ENCODE data around the gene KNDC1. TPM values are rescaled to one million over a fixed set of nuclear protein-coding genes. Genes with fewer than 3 reads are reported as not detected.
"Not testable (repeated sequence)": the region's sequence is repeated elsewhere in the genome, so short reads cannot be mapped to it uniquely, and the experiment has no call there.

Gene KNDC1, protein sequence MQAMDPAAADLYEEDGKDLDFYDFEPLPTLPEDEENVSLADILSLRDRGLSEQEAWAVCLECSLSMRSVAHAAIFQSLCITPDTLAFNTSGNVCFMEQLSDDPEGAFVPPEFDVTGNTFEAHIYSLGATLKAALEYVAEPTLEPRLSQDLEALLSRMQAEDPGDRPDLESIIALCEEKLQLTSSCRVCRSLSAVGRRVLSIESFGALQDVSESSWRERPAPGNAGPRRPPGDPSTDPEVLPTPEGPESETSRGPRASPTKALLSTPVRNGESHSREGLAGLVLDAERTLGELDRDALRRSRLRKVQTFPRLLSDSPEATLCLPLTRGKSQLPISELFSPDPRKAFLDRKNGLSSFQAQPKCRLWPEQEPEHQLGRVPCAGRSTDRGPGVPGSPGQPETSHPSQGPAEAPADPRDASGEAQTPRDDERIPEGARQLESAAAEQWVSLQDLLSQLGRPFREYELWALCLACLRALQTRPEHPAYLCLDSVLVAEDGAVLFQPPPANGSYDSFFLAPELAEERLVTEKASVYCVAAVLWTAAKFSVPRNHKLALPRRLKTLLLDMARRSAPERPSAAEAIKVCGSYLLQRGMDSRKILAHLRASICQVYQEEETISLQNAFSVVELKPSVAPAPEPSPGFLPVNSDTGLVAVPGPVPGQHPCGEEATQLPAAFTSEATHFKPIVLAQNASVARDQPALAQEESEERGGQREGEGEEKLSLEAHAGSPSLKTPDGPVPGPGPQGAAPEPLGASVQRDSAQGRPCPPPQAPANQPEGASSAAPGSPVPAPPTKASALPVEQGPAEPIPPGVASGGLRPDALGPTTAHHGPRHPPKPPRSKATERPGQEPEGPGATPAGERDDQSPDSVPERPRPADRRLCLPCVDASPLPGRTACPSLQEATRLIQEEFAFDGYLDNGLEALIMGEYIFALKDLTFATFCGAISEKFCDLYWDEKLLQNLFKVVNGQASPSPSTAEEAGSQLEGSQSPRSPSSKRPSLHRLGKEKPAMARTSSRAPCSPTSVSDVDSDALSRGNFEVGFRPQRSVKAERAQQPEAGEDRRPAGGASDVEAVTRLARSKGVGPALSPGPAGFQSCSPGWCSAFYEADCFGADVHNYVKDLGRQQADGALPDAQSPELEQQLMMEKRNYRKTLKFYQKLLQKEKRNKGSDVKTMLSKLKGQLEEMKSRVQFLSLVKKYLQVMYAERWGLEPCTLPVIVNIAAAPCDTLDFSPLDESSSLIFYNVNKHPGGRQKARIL (N-terminal part only)
- polyA plus RNA-seq (2013, experiment 1 of 2), result 5.4 TPM
- polyA plus RNA-seq (2013, experiment 2 of 2), result 6.3 TPM

DNA sequence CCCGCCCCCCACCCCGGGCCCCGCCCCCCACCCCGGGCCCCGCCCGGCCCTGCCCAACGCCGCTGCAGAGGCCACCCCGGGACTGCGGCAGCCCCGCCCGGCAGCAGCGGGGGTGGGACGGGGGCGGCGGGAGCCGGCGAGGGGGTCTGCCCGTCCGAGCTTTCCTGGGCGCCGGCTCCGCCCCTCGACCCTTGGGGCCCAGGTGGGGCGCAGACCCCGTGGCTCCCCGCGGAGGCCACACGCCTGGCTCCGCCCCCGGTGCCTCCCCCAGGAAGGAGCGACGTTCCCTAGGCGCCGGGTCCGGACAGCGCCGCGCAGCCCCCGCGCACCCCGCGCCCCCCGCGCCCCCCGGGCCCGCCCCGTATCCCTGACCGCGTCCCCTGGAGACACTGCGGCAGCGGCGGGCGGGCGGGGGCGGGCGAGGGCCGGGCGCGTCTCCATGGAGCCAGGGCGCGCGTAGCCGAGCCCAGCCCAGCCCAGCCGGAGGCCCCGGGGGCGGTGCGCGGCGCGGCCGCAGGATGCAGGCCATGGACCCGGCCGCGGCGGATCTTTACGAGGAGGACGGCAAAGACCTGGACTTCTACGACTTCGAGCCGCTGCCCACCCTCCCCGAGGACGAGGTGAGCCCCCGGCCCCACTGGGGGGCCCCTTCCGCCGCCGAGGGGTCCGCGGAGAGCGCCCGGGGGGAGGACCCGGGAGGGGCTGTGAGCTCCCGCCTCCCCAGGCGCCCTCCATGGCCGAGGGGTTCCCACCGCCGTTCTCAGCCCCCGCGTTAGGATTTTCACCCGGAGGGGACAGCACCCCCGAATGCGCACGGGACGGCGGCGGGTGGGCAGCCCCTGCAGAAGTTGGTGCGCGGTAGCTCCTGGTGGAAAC lies at the start of gene KNDC1:
TSS of gene KNDC1 (plus strand) at position 270 of the 876 bp plus-strand sequence. CDS start at position 519, 249 bp downstream.
- peaks cover 10% of the 10 kb centered on the region; the same call in 1 of the 2 replicates for H3K4me1 ChIP-seq (ENCODE audit: insufficient read depth, low read length)
- no peaks in the 10 kb centered on the region for H3K36me3 ChIP-seq (ENCODE audit: insufficient read depth, low read length)
- H3K9ac ChIP-seq (ENCODE audit: low read depth, low read length), result peak within 1 kb of the TSS; percentile 61
- WGBS, result under 1% methylated on average over 106 of the region's 108 CpGs
- H3K4me3 ChIP-seq (ENCODE audit: low read length), result peak within 1 kb of the TSS; percentile 71
- H3K27ac ChIP-seq (ENCODE audit: low read depth, low read length), result no peak within 1 kb of the TSS
- H3K27me3 ChIP-seq (ENCODE audit: insufficient read depth, low read length), result peaks cover 9% of the 10 kb centered on the region
- no peaks in the 10 kb centered on the region for H3K9me3 ChIP-seq (ENCODE audit: insufficient read depth, low read depth, low read length)

DNA sequence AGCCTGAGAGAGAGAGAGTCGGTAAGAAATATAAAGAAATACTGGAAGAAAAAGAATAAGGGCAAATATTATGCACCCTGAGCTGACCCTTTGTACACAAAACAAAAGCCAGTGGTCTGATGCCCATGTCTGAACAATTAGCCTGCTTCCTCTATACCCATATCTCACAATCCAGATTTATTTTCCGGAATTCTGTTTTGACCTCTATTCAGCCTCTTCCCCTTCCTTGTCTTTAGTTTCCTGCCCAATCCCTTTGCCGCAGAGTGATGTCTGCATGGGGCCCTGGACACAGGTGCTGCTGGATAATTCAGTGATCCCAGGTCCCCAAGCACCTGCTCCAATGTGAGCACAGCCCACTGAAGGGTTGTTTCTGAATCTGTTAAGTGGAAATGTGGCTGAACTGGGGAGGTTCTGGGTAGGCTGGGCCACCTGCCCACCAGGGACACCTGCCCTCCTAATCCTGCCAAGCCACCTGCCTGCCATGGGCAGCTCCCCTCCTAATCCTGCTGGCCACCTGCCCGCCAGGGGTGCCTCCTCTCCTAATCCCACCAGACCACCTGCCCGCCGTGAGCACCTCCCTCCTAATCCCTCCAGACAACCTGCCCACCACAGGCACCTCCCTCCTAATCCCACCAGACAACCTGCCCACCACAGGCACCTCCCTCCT lies 49.3 kb upstream of the KNDC1 start:
- Histone ChIP-seq H3K27ac (ENCODE audit: low read depth, low read length) (no peak overlapping the region), H3K4me1 (ENCODE audit: insufficient read depth, low read length) (no peaks in the 10 kb centered on the region), H3K9ac (ENCODE audit: low read depth, low read length) (no peak overlapping the region), H3K27me3 (ENCODE audit: insufficient read depth, low read length) (no peaks in the 10 kb centered on the region), H3K36me3 (ENCODE audit: insufficient read depth, low read length) (no peaks in the 10 kb centered on the region), H3K4me3 (ENCODE audit: low read length) (no peak overlapping the region), H3K9me3 (ENCODE audit: insufficient read depth, low read depth, low read length) (peaks cover 16% of the 10 kb centered on the region)
- 70% methylated on average over 5 of the region's 6 CpGs for WGBS

DNA sequence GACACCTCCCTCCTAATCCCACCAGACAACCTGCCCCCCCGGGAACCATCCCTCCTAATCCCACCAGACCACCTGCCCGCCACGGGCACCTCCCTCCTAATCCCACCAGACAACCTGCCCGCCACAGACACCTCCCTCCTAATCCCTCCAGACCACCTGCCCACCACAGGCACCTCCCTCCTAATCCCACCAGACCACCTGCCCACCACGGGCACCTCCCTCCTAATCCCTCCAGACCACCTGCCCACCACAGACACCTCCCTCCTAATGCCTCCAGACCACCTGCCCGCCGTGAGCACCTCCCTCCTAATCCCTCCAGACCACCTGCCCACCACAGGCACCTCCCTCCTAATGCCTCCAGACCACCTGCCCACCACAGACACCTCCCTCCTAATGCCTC lies 48.4 kb upstream of the KNDC1 start:
- WGBS, result 21% methylated on average over 4 of the region's 7 CpGs
- peaks cover 16% of the 10 kb centered on the region for H3K9me3 ChIP-seq (ENCODE audit: insufficient read depth, low read depth, low read length)
- not testable (repeated sequence) for H3K36me3 ChIP-seq (ENCODE audit: insufficient read depth, low read length); H3K27ac ChIP-seq (ENCODE audit: low read depth, low read length); H3K4me3 ChIP-seq (ENCODE audit: low read length); H3K9ac ChIP-seq (ENCODE audit: low read depth, low read length); H3K27me3 ChIP-seq (ENCODE audit: insufficient read depth, low read length); H3K4me1 ChIP-seq (ENCODE audit: insufficient read depth, low read length)

DNA sequence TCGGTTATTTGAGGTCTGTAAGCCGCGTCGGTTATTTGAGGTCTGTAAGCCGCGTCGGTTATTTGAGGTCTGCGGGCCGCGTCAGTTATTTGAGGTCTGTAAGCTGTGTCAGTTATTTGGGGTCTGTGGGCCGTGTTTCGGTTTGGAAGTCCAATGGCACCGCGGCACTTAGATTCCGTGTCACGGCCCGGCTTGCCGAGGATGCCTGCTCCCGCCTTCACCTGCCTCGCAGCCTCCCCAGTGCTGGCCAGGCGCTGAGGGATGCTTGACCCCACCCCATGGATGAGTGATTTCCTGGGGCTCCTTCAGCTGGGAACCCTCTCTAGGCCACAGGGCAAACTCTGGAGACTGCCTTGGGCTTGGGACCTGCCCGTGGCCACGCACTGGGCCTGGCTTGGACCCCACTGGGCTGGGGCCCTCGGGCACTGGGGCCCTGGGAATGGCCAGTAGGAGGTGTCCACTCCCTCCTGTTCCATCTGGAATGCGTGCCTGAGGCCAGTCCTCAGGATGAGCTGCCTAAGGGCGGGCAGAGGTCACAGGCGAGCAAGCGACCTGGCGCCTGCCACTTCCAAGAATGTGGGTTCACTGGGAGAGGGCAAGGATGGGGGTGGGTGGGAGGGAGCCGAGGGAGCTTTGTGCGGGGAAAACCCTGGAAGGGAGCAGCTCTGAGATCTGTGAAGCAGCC lies 46.7 kb upstream of the KNDC1 start:
- peaks cover 2% of the 10 kb centered on the region for H3K9me3 ChIP-seq (ENCODE audit: insufficient read depth, low read depth, low read length)
- H3K4me1 ChIP-seq (ENCODE audit: insufficient read depth, low read length), result no peaks in the 10 kb centered on the region
- H3K27me3 ChIP-seq (ENCODE audit: insufficient read depth, low read length), result no peaks in the 10 kb centered on the region
- no peak overlapping the region for H3K9ac ChIP-seq (ENCODE audit: low read depth, low read length)
- H3K4me3 ChIP-seq (ENCODE audit: low read length), result no peak overlapping the region
- no peaks in the 10 kb centered on the region for H3K36me3 ChIP-seq (ENCODE audit: insufficient read depth, low read length)
- H3K27ac ChIP-seq (ENCODE audit: low read depth, low read length), result no peak overlapping the region
- 92% methylated on average over 31 of the region's 31 CpGs for WGBS

DNA sequence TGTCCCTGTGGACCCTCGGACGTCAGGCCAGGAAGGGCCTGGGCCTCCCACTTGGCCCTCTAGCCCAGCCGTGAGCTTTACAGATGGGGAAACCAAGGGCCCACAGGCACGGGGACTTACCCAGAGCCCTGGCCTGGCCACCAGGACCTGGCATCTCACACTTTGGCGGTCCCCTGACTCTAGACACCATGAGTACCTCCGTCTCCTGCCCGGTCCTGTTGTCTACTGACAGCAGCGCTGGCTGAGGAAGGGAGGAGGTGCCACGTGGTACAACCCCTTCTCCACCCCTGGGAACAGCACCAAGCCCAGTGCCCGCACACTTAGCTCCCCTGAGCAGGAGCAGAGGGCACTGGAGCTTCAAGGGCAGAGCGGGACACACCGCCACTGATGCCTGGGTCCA lies 46.2 kb upstream of the KNDC1 start:
- Histone ChIP-seq H3K27ac (ENCODE audit: low read depth, low read length) (no peak overlapping the region), H3K9me3 (ENCODE audit: insufficient read depth, low read depth, low read length) (no peaks in the 10 kb centered on the region), H3K9ac (ENCODE audit: low read depth, low read length) (no peak overlapping the region), H3K36me3 (ENCODE audit: insufficient read depth, low read length) (no peaks in the 10 kb centered on the region), H3K4me3 (ENCODE audit: low read length) (no peak overlapping the region), H3K4me1 (ENCODE audit: insufficient read depth, low read length) (no peaks in the 10 kb centered on the region), H3K27me3 (ENCODE audit: insufficient read depth, low read length) (no peaks in the 10 kb centered on the region)
- 89% methylated on average over 12 of the region's 12 CpGs for WGBS

DNA sequence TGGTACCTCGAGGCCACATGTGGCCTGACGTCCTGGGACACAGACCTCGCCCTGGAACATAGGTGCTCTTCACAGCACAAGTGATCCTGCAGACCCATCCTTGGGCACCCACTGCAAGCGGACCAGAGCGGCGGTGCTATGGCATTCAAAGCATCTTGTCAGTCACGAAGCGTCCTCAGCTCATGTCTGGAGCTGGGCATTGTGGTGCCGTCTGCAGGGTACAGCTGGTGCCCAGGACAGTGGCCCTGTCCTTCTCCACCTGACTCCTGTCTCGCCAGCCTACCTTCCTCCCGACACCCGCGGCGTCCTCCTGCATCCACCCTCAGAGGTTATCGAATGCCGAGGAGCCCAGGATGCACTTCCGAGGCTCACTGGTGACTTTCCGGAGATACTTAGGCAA lies 45.8 kb upstream of the KNDC1 start:
- WGBS, result 95% methylated on average over 18 of the region's 18 CpGs

DNA sequence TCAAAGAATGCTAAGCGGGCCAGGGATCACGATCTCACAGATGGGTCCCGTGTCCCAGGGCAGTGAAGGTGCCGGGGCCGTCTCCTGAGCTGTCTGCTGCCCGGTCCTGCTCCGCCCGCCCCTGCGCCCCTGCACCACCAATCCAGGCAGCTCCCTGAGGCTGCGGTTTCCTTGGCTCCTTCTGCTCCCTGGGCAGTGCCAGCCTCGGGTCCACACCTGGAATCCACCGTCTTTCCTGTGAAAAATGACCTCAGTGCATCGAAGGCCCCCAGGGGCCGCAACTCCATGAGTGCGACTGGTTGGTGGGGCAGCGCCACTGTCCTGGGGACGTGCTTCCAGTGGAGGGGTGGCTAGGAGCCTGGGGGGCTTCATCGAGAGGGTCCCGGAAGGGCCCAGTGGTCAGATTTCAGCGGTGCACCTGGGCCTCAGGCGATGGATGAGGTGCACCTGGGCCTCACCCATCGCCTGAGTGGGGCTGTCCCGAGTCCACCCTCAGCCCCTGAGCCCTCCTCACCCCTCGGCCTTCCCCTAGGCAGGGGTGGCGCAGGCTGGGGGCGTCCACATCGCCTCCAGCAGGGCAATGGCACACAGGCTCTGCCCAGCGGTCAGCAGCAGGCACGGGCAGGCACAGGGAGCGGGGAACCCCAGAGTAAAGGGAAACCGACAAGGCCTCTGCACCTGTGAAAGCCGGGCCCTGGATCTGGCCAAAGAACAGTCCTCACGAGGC lies 45.1 kb upstream of the KNDC1 start:
- H3K36me3 ChIP-seq (ENCODE audit: insufficient read depth, low read length), result no peaks in the 10 kb centered on the region
- H3K27me3 ChIP-seq (ENCODE audit: insufficient read depth, low read length), result no peaks in the 10 kb centered on the region
- no peaks in the 10 kb centered on the region for H3K4me1 ChIP-seq (ENCODE audit: insufficient read depth, low read length)
- no peak overlapping the region for H3K4me3 ChIP-seq (ENCODE audit: low read length)
- H3K9me3 ChIP-seq (ENCODE audit: insufficient read depth, low read depth, low read length), result no peaks in the 10 kb centered on the region
- H3K9ac ChIP-seq (ENCODE audit: low read depth, low read length), result no peak overlapping the region
- WGBS, result 90% methylated on average over 33 of the region's 33 CpGs
- H3K27ac ChIP-seq (ENCODE audit: low read depth, low read length), result no peak overlapping the region

More for the DNA sequence above, 45.8 kb upstream of the KNDC1 start:
- Histone ChIP-seq H3K9ac (ENCODE audit: low read depth, low read length) (no peak overlapping the region), H3K4me3 (ENCODE audit: low read length) (no peak overlapping the region), H3K36me3 (ENCODE audit: insufficient read depth, low read length) (no peaks in the 10 kb centered on the region), H3K27ac (ENCODE audit: low read depth, low read length) (no peak overlapping the region), H3K4me1 (ENCODE audit: insufficient read depth, low read length) (no peaks in the 10 kb centered on the region), H3K27me3 (ENCODE audit: insufficient read depth, low read length) (no peaks in the 10 kb centered on the region), H3K9me3 (ENCODE audit: insufficient read depth, low read depth, low read length) (no peaks in the 10 kb centered on the region)

DNA sequence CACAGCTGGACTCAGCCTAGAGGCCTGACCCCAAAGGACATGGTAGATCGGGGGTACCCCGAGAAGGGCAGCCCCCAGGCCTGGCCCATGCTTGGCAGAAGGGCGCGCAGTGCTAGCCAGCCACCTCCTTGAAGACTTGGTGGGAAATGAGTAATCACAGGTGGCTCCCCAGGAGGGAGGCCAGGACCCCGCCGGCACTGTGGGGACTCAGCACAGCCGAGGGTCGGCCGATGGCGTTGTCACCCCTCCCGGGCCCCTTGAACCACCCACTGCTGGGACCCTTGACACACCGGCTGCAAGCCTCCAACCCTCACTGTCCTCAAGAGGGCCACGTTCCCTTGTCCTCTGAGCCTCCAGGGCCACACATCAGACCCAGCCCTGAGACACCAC lies 44.6 kb upstream of the KNDC1 start:
- 90% methylated on average over 13 of the region's 13 CpGs for WGBS
- H3K27ac ChIP-seq (ENCODE audit: low read depth, low read length), result no peak overlapping the region

DNA sequence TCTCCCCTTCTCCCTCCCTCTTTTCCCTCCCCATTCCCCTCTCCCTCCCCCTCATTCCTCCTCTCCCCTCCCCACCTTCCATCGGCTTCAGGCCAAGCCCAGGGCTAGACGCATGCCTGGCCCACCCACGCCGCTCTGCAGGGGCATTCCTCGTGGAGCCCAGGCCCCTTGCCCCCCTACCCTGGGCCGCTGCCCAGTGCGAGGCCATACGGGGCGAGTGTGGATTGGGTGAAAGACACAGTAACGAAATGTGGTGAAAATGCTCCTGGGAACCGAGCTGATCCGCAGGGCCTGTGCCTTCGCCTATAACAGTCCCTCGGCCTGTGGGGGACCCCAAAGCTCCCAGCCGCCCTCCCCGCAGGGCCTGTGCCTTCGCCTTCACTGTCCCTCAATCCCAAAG lies 44.0 kb upstream of the KNDC1 start:
- H3K4me3 ChIP-seq (ENCODE audit: low read length), result no peak overlapping the region
- H3K9ac ChIP-seq (ENCODE audit: low read depth, low read length), result no peak overlapping the region
- WGBS, result 67% methylated on average over 17 of the region's 17 CpGs
- H3K9me3 ChIP-seq (ENCODE audit: insufficient read depth, low read depth, low read length), result no peaks in the 10 kb centered on the region
- no peaks in the 10 kb centered on the region for H3K36me3 ChIP-seq (ENCODE audit: insufficient read depth, low read length)
- no peak overlapping the region for H3K27ac ChIP-seq (ENCODE audit: low read depth, low read length)
- no peaks in the 10 kb centered on the region for H3K27me3 ChIP-seq (ENCODE audit: insufficient read depth, low read length)
- H3K4me1 ChIP-seq (ENCODE audit: insufficient read depth, low read length), result no peaks in the 10 kb centered on the region

More for the DNA sequence above, 44.6 kb upstream of the KNDC1 start:
- no peak overlapping the region for H3K9ac ChIP-seq (ENCODE audit: low read depth, low read length)
- no peaks in the 10 kb centered on the region for H3K36me3 ChIP-seq (ENCODE audit: insufficient read depth, low read length)
- no peaks in the 10 kb centered on the region for H3K27me3 ChIP-seq (ENCODE audit: insufficient read depth, low read length)
- no peak overlapping the region for H3K4me3 ChIP-seq (ENCODE audit: low read length)
- H3K9me3 ChIP-seq (ENCODE audit: insufficient read depth, low read depth, low read length), result no peaks in the 10 kb centered on the region
- no peaks in the 10 kb centered on the region for H3K4me1 ChIP-seq (ENCODE audit: insufficient read depth, low read length)

Measured in HUES64 (cell line).